Measurements from ENCODE around the gene CFAP299.
"Not testable (repeated sequence)": the region's sequence is repeated elsewhere in the genome, so short reads cannot be mapped to it uniquely, and the experiment has no call there.

Gene CFAP299

GRCh38 chr4:80335554-80336358 is at the start of gene CFAP299:
Gene CFAP299 (plus strand): TSS chr4:80335730.
- DNase-seq (ENCODE audit: low read depth, low spot score), result peak; percentile 68

- no peak for DNase-seq (ENCODE audit: low read depth, low spot score)
Observed at GRCh38 chr4:80286451-80286850, 49.1 kb upstream of the CFAP299 start.

GRCh38 chr4:80290665-80291064 is 44.9 kb upstream of the CFAP299 start:
- not testable (repeated sequence) for DNase-seq (ENCODE audit: low read depth, low spot score)

- no peak for DNase-seq (ENCODE audit: low read depth, low spot score)
Observed at GRCh38 chr4:80294206-80294605, 41.3 kb upstream of the CFAP299 start.

GRCh38 chr4:80295336-80295735 is 40.2 kb upstream of the CFAP299 start:
- DNase-seq (ENCODE audit: low read depth, low spot score), result no peak

GRCh38 chr4:80295826-80296225 is 39.7 kb upstream of the CFAP299 start:
- no peak for DNase-seq (ENCODE audit: low read depth, low spot score)

GRCh38 chr4:80301884-80302283 is 33.6 kb upstream of the CFAP299 start:
- no peak for DNase-seq (ENCODE audit: low read depth, low spot score)

- no peak for DNase-seq (ENCODE audit: low read depth, low spot score)
Observed at GRCh38 chr4:80302616-80303223, 32.8 kb upstream of the CFAP299 start.

GRCh38 chr4:80305466-80305865 is 30.1 kb upstream of the CFAP299 start:
- DNase-seq (ENCODE audit: low read depth, low spot score), result no peak

GRCh38 chr4:80306260-80306659 is 29.3 kb upstream of the CFAP299 start:
- no peak for DNase-seq (ENCODE audit: low read depth, low spot score)

- DNase-seq (ENCODE audit: low read depth, low spot score), result no peak
Observed at GRCh38 chr4:80307183-80307735, 28.3 kb upstream of the CFAP299 start.

- DNase-seq (ENCODE audit: low read depth, low spot score), result no peak
Observed at GRCh38 chr4:80307774-80308465, 27.6 kb upstream of the CFAP299 start.

GRCh38 chr4:80308466-80308822 is 27.1 kb upstream of the CFAP299 start:
- no peak for DNase-seq (ENCODE audit: low read depth, low spot score)

- DNase-seq (ENCODE audit: low read depth, low spot score), result no peak
Observed at GRCh38 chr4:80309294-80310004, 26.1 kb upstream of the CFAP299 start.

GRCh38 chr4:80311130-80311529 is 24.4 kb upstream of the CFAP299 start:
- no peak for DNase-seq (ENCODE audit: low read depth, low spot score)

- DNase-seq (ENCODE audit: low read depth, low spot score), result no peak
Observed at GRCh38 chr4:80312124-80312523, 23.4 kb upstream of the CFAP299 start.

GRCh38 chr4:80313627-80314026 is 21.9 kb upstream of the CFAP299 start:
- DNase-seq (ENCODE audit: low read depth, low spot score), result no peak

GRCh38 chr4:80315848-80316247 is 19.7 kb upstream of the CFAP299 start:
- not testable (repeated sequence) for DNase-seq (ENCODE audit: low read depth, low spot score)

GRCh38 chr4:80321341-80321740 is 14.2 kb upstream of the CFAP299 start:
- no peak for DNase-seq (ENCODE audit: low read depth, low spot score)

- no peak for DNase-seq (ENCODE audit: low read depth, low spot score)
Observed at GRCh38 chr4:80321776-80322175, 13.8 kb upstream of the CFAP299 start.

- no peak for DNase-seq (ENCODE audit: low read depth, low spot score)
Observed at GRCh38 chr4:80322716-80323115, 12.8 kb upstream of the CFAP299 start.

GRCh38 chr4:80324171-80324570 is 11.4 kb upstream of the CFAP299 start:
- DNase-seq (ENCODE audit: low read depth, low spot score), result no peak

Measured in iPS DF 19.7 (cell line).